Stimulated activated CD4-positive, alpha-beta T cell treated with anti-CD3 and anti-CD28 coated beads, Interleukin-4, amount 100 ng/mL, for 1 hour (primary cell): ENCODE results near the gene CREB5.

ENCODE experiments used
- DNase-seq: peaks from one replicate; pipeline ENCODE4 v3.0.0-alpha.2; 2020

CREB5 gene

GRCh38 chr7:28554802-28555471 is 142.6 kb downstream of the CREB5 start:
- DNase-seq, result no peak

- no peak for DNase-seq
These were observed 143.7 kb downstream of the CREB5 start for GRCh38 chr7:28556025-28556424.

- DNase-seq, result no peak
These were observed 144.4 kb downstream of the CREB5 start for GRCh38 chr7:28556671-28557070.

- DNase-seq, result no peak
These were observed 145.9 kb downstream of the CREB5 start for GRCh38 chr7:28558236-28558635.

GRCh38 chr7:28560767-28561166 is 148.4 kb downstream of the CREB5 start:
- no peak for DNase-seq

GRCh38 chr7:28564033-28564432 is 151.7 kb downstream of the CREB5 start:
- DNase-seq, result no peak

- no peak for DNase-seq
These were observed 152.5 kb downstream of the CREB5 start for GRCh38 chr7:28564755-28565374.

- no peak for DNase-seq
These were observed 153.7 kb downstream of the CREB5 start for GRCh38 chr7:28565980-28566379.

GRCh38 chr7:28570113-28570969 is 158.0 kb downstream of the CREB5 start:
- DNase-seq, result no peak

- DNase-seq, result no peak
These were observed 158.6 kb downstream of the CREB5 start for GRCh38 chr7:28570970-28571288.

GRCh38 chr7:28571405-28571804 is 159.1 kb downstream of the CREB5 start:
- DNase-seq, result no peak

GRCh38 chr7:28572321-28573058 is 160.2 kb downstream of the CREB5 start:
- no peak for DNase-seq

- no peak for DNase-seq
These were observed 160.8 kb downstream of the CREB5 start for GRCh38 chr7:28573059-28573553.

- DNase-seq, result no peak
These were observed 161.5 kb downstream of the CREB5 start for GRCh38 chr7:28573651-28574301.

GRCh38 chr7:28575241-28575643 is 162.9 kb downstream of the CREB5 start:
- no peak for DNase-seq

- DNase-seq, result no peak
These were observed 164.3 kb downstream of the CREB5 start for GRCh38 chr7:28576656-28577055.

- no peak for DNase-seq
These were observed 167.3 kb downstream of the CREB5 start for GRCh38 chr7:28579571-28579970.

- DNase-seq, result no peak
These were observed 168.3 kb downstream of the CREB5 start for GRCh38 chr7:28580665-28581064.

GRCh38 chr7:28581351-28581750 is 169.0 kb downstream of the CREB5 start:
- DNase-seq, result no peak

GRCh38 chr7:28582226-28582625 is 169.9 kb downstream of the CREB5 start:
- DNase-seq, result no peak

GRCh38 chr7:28584235-28584634 is 171.9 kb downstream of the CREB5 start:
- DNase-seq, result no peak

GRCh38 chr7:28586736-28587135 is 174.4 kb downstream of the CREB5 start:
- DNase-seq, result no peak

- DNase-seq, result no peak
These were observed 174.9 kb downstream of the CREB5 start for GRCh38 chr7:28587211-28587610.
